ENCODE results near the gene ATP13A1.

The ATP13A1 gene

DNA sequence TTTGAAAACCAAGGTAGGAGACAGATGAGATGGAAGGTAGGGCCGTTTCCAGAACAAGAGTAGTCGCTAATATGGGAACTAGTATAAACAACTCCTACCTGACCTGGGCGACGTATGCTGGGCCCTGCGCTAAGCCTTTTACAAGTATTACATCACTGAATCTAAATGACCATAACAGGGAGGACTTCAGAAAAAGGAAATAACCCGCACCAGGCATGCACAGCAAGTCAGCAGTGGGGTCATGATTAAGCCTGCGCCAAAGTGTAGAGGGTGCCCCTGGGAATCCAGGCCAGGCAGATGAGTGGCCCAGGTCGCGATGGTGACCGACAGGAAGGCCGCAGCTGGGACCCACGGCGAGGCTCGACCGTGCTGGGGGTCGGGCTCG lies 613 bp downstream of the ATP13A1 start:
- no peak for DNase-seq (ENCODE audit: low read depth in 2 of 2)

DNA sequence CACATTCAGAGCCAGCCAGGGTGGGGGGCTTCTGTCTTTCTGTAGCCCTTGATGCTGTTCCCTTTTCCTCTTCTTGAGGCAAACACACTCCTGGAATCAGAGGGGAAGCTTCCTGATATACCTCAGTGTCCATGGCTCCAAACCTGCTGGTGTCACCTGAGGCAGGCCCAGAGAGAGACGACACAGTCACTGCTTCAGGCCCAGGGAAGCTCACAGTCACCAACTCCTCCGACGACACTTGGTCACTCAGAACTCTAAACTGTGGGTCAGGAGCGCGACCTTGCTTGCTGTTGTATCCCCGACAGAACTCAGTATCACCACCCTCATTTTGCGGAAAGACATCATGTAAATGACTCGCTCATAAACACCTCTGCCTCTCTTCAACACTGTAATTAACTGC lies 1.1 kb downstream of the ATP13A1 start:
- no peak for DNase-seq (ENCODE audit: low read depth in 2 of 2)

DNA sequence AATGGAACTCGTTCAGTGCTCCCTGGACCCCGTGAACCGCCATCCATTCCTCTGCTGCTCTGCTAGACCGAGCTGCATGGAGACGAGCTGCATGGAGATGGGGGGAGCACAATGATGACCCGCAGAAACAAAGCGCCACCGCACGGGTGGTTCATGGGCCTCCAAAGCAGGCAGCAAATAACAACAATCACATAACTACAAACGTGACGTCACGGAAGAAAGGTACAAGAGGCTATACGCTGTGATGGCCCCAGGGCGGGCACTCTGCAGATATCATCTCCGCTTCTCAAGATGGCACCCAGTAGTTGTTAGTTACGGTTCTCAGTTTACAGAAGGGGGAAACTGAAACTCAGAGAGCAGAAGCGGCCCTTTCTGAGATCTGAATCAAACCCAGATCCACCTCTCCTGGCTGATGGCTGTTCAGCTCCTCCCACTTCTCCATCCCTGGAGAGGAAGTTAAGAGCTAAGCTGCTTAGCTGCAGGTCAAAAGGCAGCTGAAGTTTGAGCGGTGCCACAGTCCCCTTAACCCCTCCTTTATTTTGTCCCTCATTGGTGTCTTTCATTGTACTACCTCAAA lies 1.7 kb downstream of the ATP13A1 start:
- no peak for DNase-seq (ENCODE audit: low read depth in 2 of 2)

DNA sequence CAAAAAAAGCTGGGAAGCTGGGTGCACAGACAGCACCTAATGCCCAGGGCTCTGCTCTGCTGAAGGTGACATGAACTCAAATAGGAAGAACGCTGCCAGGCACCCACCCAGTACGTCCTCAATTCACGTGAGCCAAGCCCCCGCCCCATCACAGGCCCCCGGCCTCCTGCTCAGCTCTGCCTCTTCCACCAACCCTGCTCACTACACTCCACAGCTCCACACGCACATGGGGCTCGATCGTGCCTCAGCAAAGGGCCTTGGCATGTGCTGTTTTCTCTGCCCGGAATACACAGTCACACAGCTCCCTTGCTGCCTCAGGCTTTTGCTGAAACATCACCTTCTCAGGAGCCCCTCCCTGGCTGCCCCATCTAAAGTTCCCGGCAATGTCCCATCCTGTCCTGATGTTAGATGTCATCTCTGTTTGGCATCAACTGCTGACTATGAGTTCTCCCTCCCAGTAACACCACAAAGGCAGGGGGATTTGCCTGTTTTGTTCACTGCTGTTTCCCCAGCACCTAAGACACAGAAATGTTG lies 2.3 kb downstream of the ATP13A1 start:
- DNase-seq (ENCODE audit: low read depth in 2 of 2), result no peak

DNA sequence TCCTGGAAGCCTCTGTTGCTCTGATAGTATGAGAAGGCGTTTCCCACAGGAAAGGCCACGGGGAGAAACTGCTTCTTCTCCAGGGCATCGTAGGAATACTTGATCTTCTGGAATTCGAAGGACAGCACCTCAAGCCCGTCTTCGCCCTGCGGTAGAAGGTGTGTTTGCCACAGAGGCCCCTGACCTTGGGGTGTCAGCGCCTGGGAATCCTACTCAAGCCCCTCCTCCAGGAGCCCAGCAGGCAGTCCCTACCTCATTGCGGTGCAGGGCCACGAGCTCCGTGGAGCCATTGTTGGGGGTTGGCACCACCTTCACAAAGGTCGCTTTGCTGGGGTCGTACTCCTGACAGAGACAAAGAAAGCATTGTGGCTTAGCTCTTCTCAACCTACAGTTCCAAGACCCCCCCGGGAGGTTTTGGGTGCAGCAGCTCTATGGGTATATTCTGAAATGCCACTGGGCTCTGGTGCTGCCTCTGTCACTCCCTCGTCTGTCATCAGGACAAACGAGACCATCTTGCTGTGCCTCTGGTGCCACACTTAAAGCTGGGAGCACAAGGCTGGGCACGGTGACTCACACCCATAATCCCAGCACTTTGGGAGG lies 3.7 kb downstream of the ATP13A1 start:
- no peak for DNase-seq (ENCODE audit: low read depth in 2 of 2)

DNA sequence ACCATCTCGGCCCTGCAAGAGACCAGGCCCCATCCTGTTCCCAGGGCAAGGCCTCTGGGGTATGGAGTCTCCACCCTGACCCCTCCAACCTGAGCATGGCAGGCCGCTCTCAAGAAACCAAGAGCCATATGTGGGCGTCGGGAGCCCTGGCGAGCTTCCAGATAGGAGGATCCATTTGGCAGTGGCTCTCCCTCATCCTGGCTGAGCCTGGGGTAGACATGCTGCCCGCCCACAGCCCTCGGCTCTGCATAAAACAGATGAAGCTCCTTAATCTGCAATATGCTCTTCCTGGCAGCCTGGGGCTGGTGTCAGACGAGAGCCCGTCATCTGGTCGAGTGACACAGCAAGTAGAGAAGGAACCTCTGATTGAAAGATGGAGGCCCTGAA lies 6.1 kb downstream of the ATP13A1 start:
- no peak for DNase-seq (ENCODE audit: low read depth in 2 of 2)

DNA sequence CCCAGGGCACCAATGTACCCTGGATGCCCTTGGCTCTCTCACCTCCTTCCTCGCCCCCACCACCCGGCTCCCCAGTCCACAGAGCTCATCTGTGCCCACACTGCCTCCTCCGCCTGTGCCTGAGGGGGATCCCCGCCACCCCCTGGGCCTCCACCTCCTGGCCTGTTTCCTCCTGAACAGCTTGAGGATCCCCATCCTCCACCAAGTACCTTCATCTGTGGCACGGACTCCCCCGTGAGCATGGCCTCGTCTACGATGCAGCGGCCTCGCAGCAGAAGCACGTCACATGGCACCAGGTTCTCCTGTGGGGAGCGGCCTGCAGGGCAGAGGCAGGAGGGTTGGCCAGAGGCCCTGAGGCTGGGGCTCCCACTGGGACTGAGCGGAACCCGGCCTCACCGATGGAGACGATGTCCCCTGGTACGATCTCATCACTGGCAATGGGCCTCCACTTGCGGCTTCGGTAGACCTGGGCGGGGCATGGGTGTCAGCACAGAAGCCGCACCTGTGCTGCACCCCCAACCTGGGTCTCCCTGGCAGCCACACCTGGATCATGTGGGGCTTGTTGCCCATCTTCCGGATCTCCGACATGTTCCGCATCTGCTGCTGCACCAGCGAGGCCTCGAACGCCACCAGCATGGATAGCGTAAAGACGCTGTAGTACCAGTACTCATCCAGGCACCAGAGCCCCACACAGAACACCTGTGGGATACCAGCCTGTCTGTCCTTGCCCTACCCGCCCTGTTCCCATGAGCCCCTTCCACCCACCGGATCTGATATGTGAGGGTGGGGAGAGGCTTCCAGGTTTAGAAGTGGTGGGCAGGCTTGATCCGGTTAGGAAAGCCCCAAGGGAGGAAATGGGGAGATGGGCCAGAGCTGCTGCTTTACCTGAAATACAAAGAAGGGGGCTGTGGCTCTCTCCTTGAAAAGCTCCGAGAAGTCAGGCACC lies 6.8 kb downstream of the ATP13A1 start:
- no peak for DNase-seq (ENCODE audit: low read depth in 2 of 2)

DNA sequence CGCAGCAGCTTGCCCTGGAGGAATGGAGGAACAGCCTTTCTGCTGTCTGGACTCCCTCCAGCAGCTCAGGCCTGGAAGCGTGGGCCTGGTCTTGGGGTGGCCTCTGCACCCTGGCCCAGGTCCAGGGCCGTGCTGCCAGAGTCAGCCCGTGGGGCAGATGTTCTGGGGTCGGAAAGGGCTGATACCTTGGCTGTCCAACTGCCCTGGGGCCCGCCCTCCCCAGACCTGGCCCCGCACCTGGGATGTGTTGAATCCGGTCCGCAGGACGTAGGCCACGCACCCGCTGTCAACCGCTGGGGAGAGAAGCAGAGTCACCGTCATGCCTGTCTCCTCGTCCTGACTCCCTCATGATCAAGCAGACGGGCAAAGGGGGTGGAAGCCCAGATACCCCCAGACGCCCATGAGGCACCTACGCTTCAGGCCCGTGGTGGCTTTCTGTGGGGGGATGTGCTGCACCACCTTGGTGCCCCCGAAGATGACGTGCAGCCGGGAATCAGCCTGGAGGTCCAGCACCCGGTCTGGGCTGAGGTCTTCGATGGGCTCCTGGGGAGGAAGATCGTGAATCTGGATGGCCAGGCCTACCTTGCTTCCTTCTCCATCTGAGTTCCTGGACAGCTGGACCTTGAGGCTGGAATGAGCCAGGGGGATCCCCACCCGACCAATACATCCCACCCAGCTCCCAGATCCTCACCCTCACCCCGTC lies 7.7 kb downstream of the ATP13A1 start:
- DNase-seq (ENCODE audit: low read depth in 2 of 2), result no peak

DNA sequence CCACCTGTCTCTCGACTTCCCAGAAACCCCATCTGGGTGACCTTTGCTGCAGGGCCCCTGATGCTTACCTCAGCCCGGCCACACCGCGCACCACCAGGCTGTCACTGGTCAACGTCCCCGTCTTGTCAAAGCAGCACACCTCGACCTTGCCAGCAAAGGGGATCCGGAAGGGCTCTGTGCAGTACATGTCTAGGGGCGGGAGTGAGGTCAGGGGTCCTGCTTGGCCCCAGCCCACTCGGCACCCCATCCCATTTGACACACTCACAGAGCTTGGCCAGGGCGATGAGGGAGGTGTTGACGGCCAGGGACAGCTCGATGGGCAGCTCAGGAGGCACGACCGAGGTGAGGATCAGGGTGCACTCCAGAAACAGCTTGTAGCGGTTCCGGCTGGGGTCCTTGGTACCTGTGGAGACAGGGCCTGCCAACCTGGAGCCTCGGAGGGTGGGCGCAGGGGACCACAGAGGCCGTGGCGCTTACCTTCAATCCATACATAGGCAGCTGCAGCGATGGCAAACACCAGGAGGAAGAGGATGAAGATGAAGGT lies 8.4 kb downstream of the ATP13A1 start:
- no peak for DNase-seq (ENCODE audit: low read depth in 2 of 2)

DNA sequence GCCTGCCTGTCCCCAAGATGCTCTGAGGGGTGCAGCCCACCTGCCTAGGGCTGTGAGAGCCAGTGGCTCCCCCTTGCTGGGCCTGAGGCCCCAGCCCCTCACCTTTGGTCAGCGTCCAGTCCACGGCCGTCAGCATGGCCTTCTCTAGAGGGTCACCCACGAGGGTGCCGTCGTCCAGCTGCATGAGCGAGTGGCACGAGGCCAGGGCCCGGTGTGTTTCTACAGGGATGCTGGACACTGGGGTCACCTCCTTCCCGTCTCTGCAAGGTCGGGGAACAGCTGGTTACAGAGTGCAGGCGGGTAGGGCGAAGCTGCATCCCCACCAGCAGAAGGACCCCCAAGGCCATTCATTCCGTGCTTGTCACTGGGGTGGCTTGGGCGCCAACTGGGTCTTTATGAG lies 9.0 kb downstream of the ATP13A1 start:
- DNase-seq (ENCODE audit: low read depth in 2 of 2), result no peak

DNA sequence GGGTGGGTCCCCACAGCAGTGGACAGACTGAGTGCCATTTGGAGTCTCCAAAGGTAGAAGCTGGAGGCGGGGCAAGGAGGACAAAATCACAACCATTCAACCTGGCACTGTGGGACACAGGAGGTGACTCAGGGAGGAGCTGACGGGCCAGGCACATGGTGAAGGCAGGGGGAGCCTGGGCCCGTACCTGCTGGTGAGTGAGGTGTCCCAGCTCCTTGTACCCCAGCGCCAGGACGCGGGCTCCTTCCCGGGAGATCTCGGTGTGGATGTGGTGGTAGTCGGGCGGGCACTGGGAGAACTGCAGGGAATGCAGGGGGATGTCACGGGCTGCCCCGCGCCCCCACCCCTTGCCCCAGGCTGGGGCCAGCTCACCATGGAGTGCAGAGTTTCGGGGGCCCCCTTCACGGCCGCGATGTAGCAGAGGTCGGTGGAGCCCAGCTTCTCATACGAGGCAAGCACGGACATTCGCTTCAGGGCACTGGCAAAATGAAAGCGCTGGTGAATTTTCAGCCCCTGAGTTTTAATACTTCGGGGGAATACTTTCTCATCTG lies 9.8 kb downstream of the ATP13A1 start:
- DNase-seq (ENCODE audit: low read depth in 2 of 2), result no peak

DNA sequence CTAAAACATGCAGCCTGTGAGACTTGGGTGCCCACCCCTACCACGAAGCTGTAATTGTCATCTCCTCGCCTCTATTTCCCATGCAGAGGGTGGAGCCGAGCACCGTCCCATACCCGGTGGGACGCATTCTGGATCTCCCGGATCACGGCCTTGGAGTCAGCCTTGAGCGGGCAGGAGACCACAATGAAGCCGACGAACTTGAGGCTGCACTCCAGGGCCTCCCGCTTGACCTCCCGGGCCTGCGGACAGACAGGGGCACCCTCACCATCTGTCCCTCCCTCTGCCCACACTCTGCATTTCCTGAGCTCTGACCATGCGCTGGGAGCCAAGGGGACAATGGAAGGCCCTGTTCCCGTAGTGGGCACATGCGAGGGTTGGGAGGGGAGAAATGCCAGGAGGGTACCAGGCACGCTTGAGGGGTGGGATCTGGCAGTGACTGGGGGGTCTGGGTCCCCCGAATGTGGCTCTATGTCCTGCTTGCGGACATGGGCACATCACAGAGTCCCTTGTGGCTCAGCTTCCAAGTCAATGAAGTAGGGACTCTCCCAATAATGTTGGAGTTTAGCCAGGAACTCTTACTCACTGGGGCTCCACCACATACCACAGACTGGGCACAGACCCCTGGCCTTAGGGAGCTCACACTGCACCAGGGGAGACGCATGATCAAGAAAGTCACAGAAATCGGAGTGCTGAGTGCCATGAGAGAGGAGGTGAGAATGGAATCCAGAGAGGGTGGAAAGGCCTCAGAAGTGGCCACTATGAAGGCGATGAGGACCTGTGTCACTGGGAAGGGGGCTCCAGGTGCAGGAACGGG lies 10.8 kb downstream of the ATP13A1 start:
- DNase-seq (ENCODE audit: low read depth in 2 of 2), result no peak

DNA sequence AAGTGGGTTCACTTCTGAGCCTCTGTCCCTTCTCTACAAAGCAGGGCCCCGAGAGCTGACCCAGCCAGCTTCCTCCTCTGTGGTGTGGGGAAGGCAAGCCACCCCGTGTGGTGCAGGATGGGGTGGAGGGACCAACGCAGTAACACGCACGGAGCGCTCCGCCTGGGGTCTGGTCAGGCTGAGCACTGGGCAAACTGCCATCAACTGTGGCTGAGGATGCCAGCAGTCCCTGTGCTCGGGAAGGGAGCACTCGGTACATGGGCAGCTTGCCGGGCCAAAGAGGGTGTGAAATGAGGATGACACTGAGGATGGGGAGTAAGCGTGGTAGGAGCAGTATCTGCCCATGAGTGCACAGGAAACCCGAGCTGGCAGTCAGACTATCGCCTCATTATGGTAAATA lies 12.4 kb downstream of the ATP13A1 start:
- DNase-seq (ENCODE audit: low read depth in 2 of 2), result no peak

DNA sequence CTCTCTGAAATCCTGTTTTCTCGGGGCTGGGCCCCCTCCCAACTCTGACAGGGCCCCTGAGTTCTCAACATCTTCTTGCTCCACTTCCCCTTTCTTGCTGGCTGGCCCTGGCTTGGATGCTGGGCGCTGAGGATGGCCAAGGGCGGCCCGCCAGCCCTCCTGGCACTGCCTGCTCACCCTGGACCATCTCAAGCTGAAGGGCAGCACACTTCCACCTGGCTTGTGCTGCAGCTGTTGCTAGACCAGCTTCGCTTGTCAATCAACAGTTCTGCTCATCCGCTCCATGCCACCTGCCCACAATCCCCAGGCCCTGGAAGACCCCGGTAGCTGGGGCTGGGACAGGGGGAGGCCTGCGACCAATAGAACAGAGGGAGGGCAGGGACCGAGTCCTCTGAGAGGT lies 13.1 kb downstream of the ATP13A1 start:
- DNase-seq (ENCODE audit: low read depth in 2 of 2), result no peak

DNA sequence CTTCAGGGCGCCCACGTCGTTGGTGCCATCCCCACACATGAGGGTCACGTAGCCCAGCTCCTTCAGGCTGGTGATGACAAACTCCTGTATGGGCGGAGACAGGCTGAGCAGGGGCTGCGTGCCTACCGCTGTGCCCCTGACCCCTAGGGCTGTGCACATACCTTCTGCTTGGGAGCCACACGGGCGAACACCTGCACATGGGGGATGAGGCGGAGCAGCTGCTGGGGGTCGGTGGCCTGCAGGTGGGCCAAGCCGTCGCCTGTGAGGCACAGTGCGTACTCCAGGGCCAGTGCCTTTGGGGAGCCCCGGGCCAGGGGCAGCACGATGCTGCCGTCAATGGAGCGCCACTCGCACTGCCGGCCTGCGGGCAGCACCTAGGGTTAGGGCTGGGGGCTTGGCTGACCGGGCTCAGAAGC lies 13.9 kb downstream of the ATP13A1 start:
- no peak for DNase-seq (ENCODE audit: low read depth in 2 of 2)

DNA sequence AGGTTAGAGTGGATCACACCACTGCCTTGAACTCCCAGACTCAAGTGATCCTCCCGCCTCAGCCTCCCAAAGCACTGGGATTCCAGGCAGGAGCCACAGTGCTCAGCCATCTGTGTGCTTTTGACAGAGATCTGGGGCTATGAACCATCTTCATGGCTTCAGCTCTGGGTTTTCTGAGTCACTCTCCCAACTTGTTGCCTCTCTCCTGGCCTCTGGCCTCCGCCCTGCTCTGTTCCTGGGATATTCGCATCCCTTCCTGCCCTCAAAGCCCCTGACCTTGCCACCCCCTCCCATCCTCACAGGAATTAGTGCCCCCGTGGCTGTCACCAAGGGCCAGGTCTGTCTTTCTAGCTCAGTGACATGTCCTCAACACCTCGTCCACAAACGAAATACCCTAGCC lies 14.3 kb downstream of the ATP13A1 start:
- no peak for DNase-seq (ENCODE audit: low read depth in 2 of 2)

DNA sequence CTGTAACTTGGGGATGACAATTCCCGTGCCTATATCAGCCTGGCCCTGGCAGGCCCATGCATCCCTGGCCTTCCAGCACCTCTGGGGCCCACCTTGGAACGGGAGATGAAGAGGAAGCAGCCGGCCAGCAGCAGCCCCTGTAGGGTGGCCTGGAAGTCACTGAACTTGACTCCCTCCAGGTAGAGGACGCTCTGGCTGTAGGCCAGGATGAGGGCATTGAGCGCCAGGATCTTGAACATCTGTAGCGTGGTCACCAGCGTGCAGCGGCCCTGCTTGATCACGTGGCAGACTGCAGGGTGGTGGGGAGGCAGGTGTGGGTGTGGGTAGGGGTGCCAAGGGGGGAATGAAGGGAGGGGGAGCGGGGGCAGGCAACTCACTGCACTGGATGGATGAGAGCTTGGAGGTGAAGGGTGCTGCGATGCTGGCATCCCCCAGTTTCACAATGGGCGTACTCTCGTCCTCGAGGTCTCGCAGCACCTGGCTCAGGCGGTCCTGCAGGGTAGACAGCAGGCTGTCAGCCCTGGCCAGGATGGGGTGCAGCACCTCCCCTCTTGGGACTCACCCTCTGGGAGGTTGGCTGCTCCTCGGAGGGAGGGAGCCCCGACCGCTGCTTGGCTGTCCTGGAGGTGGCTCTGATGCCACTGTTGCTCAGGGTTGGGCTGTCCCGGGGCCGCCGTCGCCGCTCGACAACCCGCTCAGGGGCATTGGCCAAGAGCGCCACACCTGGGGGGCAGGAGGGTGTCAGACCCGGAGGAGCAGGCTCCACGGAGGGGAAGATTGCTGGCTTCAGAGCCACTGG lies 16.2 kb downstream of the ATP13A1 start:
- DNase-seq (ENCODE audit: low read depth in 2 of 2), result no peak

DNA sequence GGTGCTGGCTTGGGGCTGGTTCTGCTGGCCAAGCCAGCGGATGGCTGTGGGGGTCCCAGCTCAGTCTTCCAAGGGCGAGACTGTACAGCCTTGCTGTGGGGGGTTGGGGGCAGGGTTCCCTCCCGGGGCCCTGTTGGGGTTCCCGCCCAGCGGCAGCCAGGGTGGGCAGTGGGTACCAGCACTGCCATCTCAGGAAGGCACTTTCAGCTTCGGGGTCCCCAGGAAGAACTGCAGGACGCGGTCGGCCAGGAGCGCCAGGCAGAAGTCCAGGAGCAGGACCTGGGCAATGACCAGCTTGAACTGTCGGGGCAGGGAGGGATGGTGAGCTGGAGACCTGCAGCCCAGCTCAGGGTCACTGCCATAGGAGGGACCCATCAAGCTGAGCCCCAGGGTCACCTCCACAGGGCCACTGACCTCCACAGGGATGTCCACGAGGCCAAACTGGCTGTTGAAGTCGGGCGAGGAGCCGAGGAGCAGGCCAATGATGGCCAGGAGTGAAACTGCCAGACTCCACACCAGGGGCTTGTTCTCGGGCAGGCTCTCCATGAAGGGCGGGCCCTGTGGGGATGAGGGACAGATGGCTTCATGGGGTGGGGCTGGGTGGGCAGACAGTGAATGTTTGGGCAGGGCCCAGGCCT lies 18.1 kb downstream of the ATP13A1 start:
- no peak for DNase-seq (ENCODE audit: low read depth in 2 of 2)

DNA sequence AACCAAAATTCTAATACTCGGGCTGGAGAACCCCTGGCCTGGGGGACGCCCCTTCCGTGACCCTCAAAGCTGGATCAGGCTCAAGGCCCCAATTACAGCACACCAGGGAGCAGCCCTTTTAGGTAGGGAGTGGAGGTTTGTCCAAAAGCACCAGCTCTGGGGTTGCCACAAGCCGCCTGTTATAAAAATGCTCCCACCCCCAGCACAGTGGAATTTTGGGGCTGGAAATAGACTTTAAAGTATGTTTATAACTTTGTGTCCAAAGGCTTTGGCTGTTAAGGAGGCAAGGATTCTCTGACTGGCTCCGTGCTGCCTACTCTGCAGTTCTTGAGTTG lies 19.5 kb downstream of the ATP13A1 start:
- DNase-seq (ENCODE audit: low read depth in 2 of 2), result no peak

Data from fibroblast of skin of left biceps (primary cell).